ENCODE data around the gene GPC6. TPM values are rescaled to one million over a fixed set of nuclear protein-coding genes. Genes with fewer than 3 reads are reported as not detected.

Gene GPC6
- total RNA-seq, 1 donor from 2014 or later = 16.1 TPM

- no peak overlapping the region for H3K4me3 Mint-ChIP-seq (ENCODE audit: unreplicated experiment)
- H3K27ac Mint-ChIP-seq (ENCODE audit: unreplicated experiment) = no peak overlapping the region
- no peaks in the 10 kb centered on the region for H3K36me3 Mint-ChIP-seq (ENCODE audit: low read depth, unreplicated experiment)
- H3K27me3 Mint-ChIP-seq (ENCODE audit: unreplicated experiment) = no peaks in the 10 kb centered on the region
- no peak for DNase-seq (ENCODE audit: low spot score)
- TF ChIP-seq, protein P1, sequence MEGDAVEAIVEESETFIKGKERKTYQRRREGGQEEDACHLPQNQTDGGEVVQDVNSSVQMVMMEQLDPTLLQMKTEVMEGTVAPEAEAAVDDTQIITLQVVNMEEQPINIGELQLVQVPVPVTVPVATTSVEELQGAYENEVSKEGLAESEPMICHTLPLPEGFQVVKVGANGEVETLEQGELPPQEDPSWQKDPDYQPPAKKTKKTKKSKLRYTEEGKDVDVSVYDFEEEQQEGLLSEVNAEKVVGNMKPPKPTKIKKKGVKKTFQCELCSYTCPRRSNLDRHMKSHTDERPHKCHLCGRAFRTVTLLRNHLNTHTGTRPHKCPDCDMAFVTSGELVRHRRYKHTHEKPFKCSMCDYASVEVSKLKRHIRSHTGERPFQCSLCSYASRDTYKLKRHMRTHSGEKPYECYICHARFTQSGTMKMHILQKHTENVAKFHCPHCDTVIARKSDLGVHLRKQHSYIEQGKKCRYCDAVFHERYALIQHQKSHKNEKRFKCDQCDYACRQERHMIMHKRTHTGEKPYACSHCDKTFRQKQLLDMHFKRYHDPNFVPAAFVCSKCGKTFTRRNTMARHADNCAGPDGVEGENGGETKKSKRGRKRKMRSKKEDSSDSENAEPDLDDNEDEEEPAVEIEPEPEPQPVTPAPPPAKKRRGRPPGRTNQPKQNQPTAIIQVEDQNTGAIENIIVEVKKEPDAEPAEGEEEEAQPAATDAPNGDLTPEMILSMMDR (IDR thresholded peaks at IDR 0.05; ENCODE audit: unreplicated experiment) = no peak
- no peaks in the 10 kb centered on the region for H3K4me1 Mint-ChIP-seq (ENCODE audit: unreplicated experiment)
- H3K9me3 Mint-ChIP-seq (ENCODE audit: unreplicated experiment) = no peaks in the 10 kb centered on the region
These were observed 112.9 kb downstream of the GPC6 start for GRCh38 chr13:93339550-93339949.

DNA sequence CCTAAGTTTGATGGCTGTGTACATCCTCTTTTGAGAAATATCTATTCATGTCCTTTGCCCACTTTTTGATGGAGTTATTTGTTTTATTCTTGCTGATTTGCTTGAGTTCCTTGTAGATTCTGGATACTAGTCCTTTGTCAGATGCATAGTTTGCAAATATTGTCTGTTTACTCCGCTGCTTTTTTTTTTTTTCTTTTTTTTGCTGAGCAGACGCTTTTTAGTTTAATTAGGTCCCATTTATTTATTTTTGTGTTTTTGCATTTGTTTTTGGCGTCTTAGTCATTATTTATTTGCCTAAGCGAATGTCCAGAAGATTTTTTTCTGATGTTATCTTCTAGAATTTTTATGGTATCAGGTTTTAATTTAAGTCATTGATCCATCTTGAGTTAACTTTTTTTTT is 114.9 kb downstream of the GPC6 start:
- no peaks in the 10 kb centered on the region for H3K4me1 Mint-ChIP-seq (ENCODE audit: unreplicated experiment)
- H3K4me3 Mint-ChIP-seq (ENCODE audit: unreplicated experiment) = no peak overlapping the region
- TF ChIP-seq, protein P1 (IDR thresholded peaks at IDR 0.05; ENCODE audit: unreplicated experiment) = no peak
- no peak overlapping the region for H3K27ac Mint-ChIP-seq (ENCODE audit: unreplicated experiment)
- no peaks in the 10 kb centered on the region for H3K9me3 Mint-ChIP-seq (ENCODE audit: unreplicated experiment)
- DNase-seq (ENCODE audit: low spot score) = no peak
- H3K27me3 Mint-ChIP-seq (ENCODE audit: unreplicated experiment) = no peaks in the 10 kb centered on the region
- no peaks in the 10 kb centered on the region for H3K36me3 Mint-ChIP-seq (ENCODE audit: low read depth, unreplicated experiment)

DNA sequence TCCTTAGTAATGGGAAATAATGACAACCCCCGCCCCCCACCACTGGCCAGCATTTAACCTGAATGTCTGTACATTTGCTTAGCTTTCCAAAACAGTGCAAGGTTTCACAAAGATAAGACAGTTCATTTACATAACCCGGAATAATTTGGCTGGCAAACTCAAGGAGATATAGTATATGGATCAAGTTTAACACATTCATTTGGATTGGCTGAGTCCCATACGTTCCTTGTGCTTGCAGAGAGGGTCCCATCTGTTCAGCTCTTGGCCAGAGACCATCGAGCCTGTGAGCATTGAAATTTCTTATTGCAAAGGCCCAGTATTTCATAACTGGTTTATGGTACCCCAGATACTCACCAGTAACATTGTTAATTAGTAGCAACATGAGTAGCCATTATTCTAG is 116.5 kb downstream of the GPC6 start:
- TF ChIP-seq, protein P1 (IDR thresholded peaks at IDR 0.05; ENCODE audit: unreplicated experiment) = no peak
- no peaks in the 10 kb centered on the region for H3K4me1 Mint-ChIP-seq (ENCODE audit: unreplicated experiment)
- H3K36me3 Mint-ChIP-seq (ENCODE audit: low read depth, unreplicated experiment) = no peaks in the 10 kb centered on the region
- no peak overlapping the region for H3K4me3 Mint-ChIP-seq (ENCODE audit: unreplicated experiment)
- no peak overlapping the region for H3K27ac Mint-ChIP-seq (ENCODE audit: unreplicated experiment)
- no peaks in the 10 kb centered on the region for H3K27me3 Mint-ChIP-seq (ENCODE audit: unreplicated experiment)
- DNase-seq (ENCODE audit: low spot score) = no peak
- H3K9me3 Mint-ChIP-seq (ENCODE audit: unreplicated experiment) = no peaks in the 10 kb centered on the region

GRCh38 chr13:93344048-93344705 is 117.6 kb downstream of the GPC6 start:
- DNase-seq (ENCODE audit: low spot score) = no peak
- Mint-ChIP-seq H3K9me3 (ENCODE audit: unreplicated experiment) (no peaks in the 10 kb centered on the region), H3K36me3 (ENCODE audit: low read depth, unreplicated experiment) (no peaks in the 10 kb centered on the region), H3K4me1 (ENCODE audit: unreplicated experiment) (no peaks in the 10 kb centered on the region), H3K4me3 (ENCODE audit: unreplicated experiment) (no peak overlapping the region), H3K27ac (ENCODE audit: unreplicated experiment) (no peak overlapping the region), H3K27me3 (ENCODE audit: unreplicated experiment) (no peaks in the 10 kb centered on the region)
- TF ChIP-seq, protein P1 (IDR thresholded peaks at IDR 0.05; ENCODE audit: unreplicated experiment) = no peak

GRCh38 chr13:93345024-93345423 is 118.4 kb downstream of the GPC6 start:
- H3K4me3 Mint-ChIP-seq (ENCODE audit: unreplicated experiment) = no peak overlapping the region
- H3K4me1 Mint-ChIP-seq (ENCODE audit: unreplicated experiment) = no peaks in the 10 kb centered on the region
- no peak overlapping the region for H3K27ac Mint-ChIP-seq (ENCODE audit: unreplicated experiment)
- H3K36me3 Mint-ChIP-seq (ENCODE audit: low read depth, unreplicated experiment) = no peaks in the 10 kb centered on the region
- TF ChIP-seq, protein P1 (IDR thresholded peaks at IDR 0.05; ENCODE audit: unreplicated experiment) = no peak
- no peak for DNase-seq (ENCODE audit: low spot score)
- H3K27me3 Mint-ChIP-seq (ENCODE audit: unreplicated experiment) = no peaks in the 10 kb centered on the region
- H3K9me3 Mint-ChIP-seq (ENCODE audit: unreplicated experiment) = no peaks in the 10 kb centered on the region

Measured in endothelial cell (in vitro differentiated cells).